Heart left ventricle (tissue), 16 donors: ENCODE data around the gene STT3B. TPM values are rescaled to one million over a fixed set of nuclear protein-coding genes. Genes with fewer than 3 reads are reported as not detected.

ENCODE experiments used
- ATAC-seq, 4 donors: fragments of 200-7000 bp; cut with Tn5 transposase; one replicate each; pipeline ENCODE4 v1.9.1; 2020 to 2022; ENCODE audit warnings: moderate library complexity in 4 of 4, mild to moderate bottlenecking in 3 of 4, moderate number of reproducible peaks in 1 of 4
- DNase-seq, 5 donors: peaks; one replicate each; pipeline ENCODE4 v3.0.0-alpha.2; 2020
- H3K27ac ChIP-seq, 12 donors: fragments of 200-600 bp; sonication (generic) in 4 of 12; one replicate each; pipeline versions ENCODE4 v1.5.0 to v1.8.0; 2016 to 2022; ENCODE audit warnings: mild to moderate bottlenecking in 2 of 12
- H3K27me3 ChIP-seq, 9 donors: fragments of 200-600 bp; sonication (generic) in 2 of 9; one replicate each; pipeline versions ENCODE4 v1.5.1 to v1.8.0; 2016 to 2022; ENCODE audit warnings: mild to moderate bottlenecking in 3 of 9
- H3K36me3 ChIP-seq, 9 donors: fragments of 200-600 bp; sonication (generic) in 2 of 9; one replicate each; pipeline versions ENCODE4 v1.5.0 to v1.8.0; 2018 to 2022; ENCODE audit warnings: mild to moderate bottlenecking in 2 of 9
- H3K4me1 ChIP-seq, 12 donors: fragments of 200-600 bp; sonication (generic) in 4 of 12; one replicate each; pipeline versions ENCODE4 v1.5.0 to v1.8.0; 2016 to 2022; ENCODE audit warnings: mild to moderate bottlenecking in 3 of 12
- H3K4me3 ChIP-seq, 12 donors: fragments of 200-600 bp; sonication (generic) in 4 of 12; one replicate each; pipeline versions ENCODE4 v1.5.0 to v1.8.0; 2017 to 2022; ENCODE audit warnings: mild to moderate bottlenecking in 9 of 12, moderate library complexity in 4 of 12
- H3K9me3 ChIP-seq, 12 donors: fragments of 200-600 bp; sonication (generic) in 4 of 12; one replicate each; pipeline versions ENCODE4 v1.5.0 to v1.8.0; 2016 to 2022; ENCODE audit warnings: mild to moderate bottlenecking in 1 of 12
- CTCF ChIP-seq, 12 donors: fragments of 200-600 bp; sonication (generic) in 4 of 12; IDR thresholded peaks; one replicate each; pipeline versions ENCODE4 v1.5.0 to v1.8.0; 2018 to 2022; ENCODE audit warnings: antibody characterized with exemption in 12 of 12, mild to moderate bottlenecking in 5 of 12
- POLR2A ChIP-seq, 2 donors: fragments of 450-650 bp; IDR thresholded peaks; one replicate each; pipeline ENCODE4 v1.6.1; 2017; ENCODE audit warnings: antibody characterized with exemption in 2 of 2, mild to moderate bottlenecking in 2 of 2, moderate library complexity in 2 of 2
- WGBS, 4 donors: extraction: QIAGEN DNeasy Blood & Tissue Kit in 2 of 4; methylation state at CpG; one replicate each; pipeline versions ENCODE4 v1.1.5 to v1.1.7; 2013 to 2018; 5-methylcytosine and 5-hydroxymethylcytosine counted together
- intact Hi-C, 10 donors: fragments of 100-400 bp; cut with DNase I; formaldehyde crosslinking; loops; one replicate each; pipeline versions ENCODE4 v1.11.1 to v1.14.2; 2022
- polyA plus RNA-seq, 2 donors: library from polyadenylated mRNA; stranded (reverse); fragments of 200-250 nt; gene quantifications; one replicate each; pipeline ENCODE4 v1.2.3, GENCODE V29; 2013
- total RNA-seq, 9 donors: library from RNA; depleted of rRNA in 2 of 9; stranded (reverse); fragments of >200 nt in 2 of 9; fragmentation: NEBNext Ultra II Directional in 3 of 9; extraction: Animal tissue kit (Norgen Biotek cat#: 25700) in 3 of 9; gene quantifications; one replicate each; pipeline versions ENCODE4 v1.1.0 to v1.2.4, GENCODE V29; 2016 to 2023
- donor health status: ischemic (EF 13 %, LVEDD 7.1; RV severe dilation, severe dysfunction).
- donor health status: healthy with polysubstance abuse.
- donor health status: DM: no; HTN: yes; CAD: no.
- donor health status: DM: no; HTN: no; CAD: no.
- donor health status: ischemic (EF 25% LVEDD 6.9; RV normal size, moderate dysfunction).
- donor health status: ischemic (EF 25% LVEDD 5.7; RV mildly dilated, moderate dysfunction).
- donor health status: healthy.
- donor health status: DM: yes; HTN: yes; CAD: no.
- donor health status: ischemic (EF 35%, LVEDD 5.7; RV mildly dilated, moderate dysfunction).
- donor health status: nonischemic (EF 11% LVEDD 7.7; RV severe dilation, severe dysfunction).
- donor health status: DM: yes; HTN: yes; CAD: no.
- donor health status: PGD.
- donor health status: ischemic (EF 29% LVEDD 5.4; RV normal size, mild dysfunction).
- donor health status: nonischemic (EF 23%, LVEDD 6.1; RV moderate dilation, normal function).

The STT3B gene
- total and polyA plus RNA-seq, 11 donors: 30.2 to 109 (median 90.4) TPM

DNA sequence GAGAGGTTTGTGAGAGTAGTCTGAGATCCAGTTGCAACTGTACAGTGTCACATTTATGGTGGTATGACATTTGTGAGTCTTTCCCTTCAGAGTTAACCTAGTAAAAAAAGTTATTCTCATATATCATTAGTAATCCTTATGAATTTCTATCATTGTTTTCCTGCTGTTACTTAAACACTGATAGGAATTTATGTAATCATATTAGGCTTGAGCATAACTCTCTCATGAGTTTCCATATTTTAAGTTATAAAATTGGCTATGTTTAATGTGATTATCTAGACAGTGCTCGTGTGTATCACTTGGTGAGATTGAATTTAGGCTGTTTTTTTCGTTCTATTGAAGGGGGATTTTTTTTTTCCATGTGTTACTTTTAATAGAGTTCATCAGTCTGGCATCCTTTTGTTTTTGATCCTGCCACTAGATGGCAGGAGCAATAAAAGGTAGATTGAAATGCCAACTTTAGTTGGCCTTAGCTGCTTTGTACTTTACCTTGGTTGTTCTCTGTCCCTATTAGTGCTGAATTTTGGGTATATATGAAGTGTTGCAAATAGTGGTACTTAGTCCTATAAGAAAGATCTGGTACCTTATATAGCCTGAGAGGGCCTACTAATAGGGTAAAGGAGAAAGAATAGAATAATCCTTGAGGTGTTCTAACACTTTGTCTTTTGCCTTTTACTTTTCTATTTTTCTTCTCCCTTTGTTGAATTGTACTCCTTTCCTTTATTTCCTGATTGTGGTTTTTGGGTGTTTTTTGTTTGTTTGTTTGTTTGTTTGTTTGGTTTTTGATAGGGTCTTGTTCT lies 17.9 kb downstream of the STT3B start:
- no peaks in the 10 kb centered on the region for H3K36me3 ChIP-seq
- no peak overlapping the region for H3K4me3 ChIP-seq
- no peak for DNase-seq
- intact Hi-C loops: loop anchor here (1.0 to 10.0 kb wide), 4 partner anchors 57 to 218 kb away; no protein-coding TSS in a partner anchor
- peaks cover 0 to 6% (median 0%) of the 10 kb centered on the region in 12 donors for H3K9me3 ChIP-seq
- no peaks in the 10 kb centered on the region for H3K27me3 ChIP-seq
- peak in 3 of 4 donors; percentile 51 to 63 (median 54) for ATAC-seq
- H3K27ac ChIP-seq: no peak overlapping the region
- TF ChIP-seq POLR2A (IDR thresholded peaks at IDR 0.05) (no peak), CTCF (IDR thresholded peaks at IDR 0.05) (peak; percentile 45 to 78 (median 68))
- H3K4me1 ChIP-seq: peaks cover 0 to 66% (median 46%) of the 10 kb centered on the region in 12 donors
- 1 to 3% (median 2%) methylated on average over 2 of the region's 2 CpGs for WGBS, 4 donors

GRCh38 chr3:31551646-31552045 lies 18.9 kb downstream of the STT3B start:
- Histone ChIP-seq H3K4me3 (no peak overlapping the region), H3K4me1 (peaks cover 0 to 56% (median 37%) of the 10 kb centered on the region in 12 donors), H3K27me3 (no peaks in the 10 kb centered on the region), H3K36me3 (no peaks in the 10 kb centered on the region), H3K27ac (no peak overlapping the region), H3K9me3 (peaks cover 0 to 6% (median 0%) of the 10 kb centered on the region in 12 donors)
- intact Hi-C loops: loop anchor here in 9 of 10 donors (5.0 to 10.0 kb wide), 3 partner anchors 56 to 216 kb away; no protein-coding TSS in a partner anchor
- TF ChIP-seq CTCF (IDR thresholded peaks at IDR 0.05) (no peak), POLR2A (IDR thresholded peaks at IDR 0.05) (no peak)
- 90 to 95% (median 92%) methylated on average over 2 of the region's 2 CpGs for WGBS, 4 donors
- ATAC-seq (no peak), DNase-seq (no peak)

GRCh38 chr3:31552103-31552502 lies 19.4 kb downstream of the STT3B start:
- no peaks in the 10 kb centered on the region for H3K36me3 ChIP-seq
- no peak overlapping the region for H3K27ac ChIP-seq
- DNase-seq (no peak), ATAC-seq (no peak)
- intact Hi-C loops: loop anchor here in 9 of 10 donors (5.0 to 10.0 kb wide), 3 partner anchors 55 to 215 kb away; no protein-coding TSS in a partner anchor
- no peaks in the 10 kb centered on the region for H3K27me3 ChIP-seq
- H3K9me3 ChIP-seq: peaks cover 0 to 6% (median 0%) of the 10 kb centered on the region in 12 donors
- H3K4me1 ChIP-seq: peaks cover 0 to 52% (median 36%) of the 10 kb centered on the region in 12 donors
- TF ChIP-seq POLR2A (IDR thresholded peaks at IDR 0.05): no peak
- no peak for TF ChIP-seq CTCF (IDR thresholded peaks at IDR 0.05)
- no peak overlapping the region for H3K4me3 ChIP-seq
- WGBS, 4 donors: 95 to 100% (median 98%) methylated on average over 1 of the region's 1 CpG

GRCh38 chr3:31553258-31553657 lies 20.5 kb downstream of the STT3B start:
- peaks cover 0 to 6% (median 0%) of the 10 kb centered on the region in 12 donors for H3K9me3 ChIP-seq
- H3K27ac ChIP-seq: no peak overlapping the region
- TF ChIP-seq CTCF (IDR thresholded peaks at IDR 0.05) (no peak), POLR2A (IDR thresholded peaks at IDR 0.05) (no peak)
- no peaks in the 10 kb centered on the region for H3K27me3 ChIP-seq
- H3K4me1 ChIP-seq: peaks cover 0 to 43% (median 30%) of the 10 kb centered on the region in 12 donors
- intact Hi-C loops: loop anchor here in 9 of 10 donors (5.0 to 10.0 kb wide), 3 partner anchors 54 to 214 kb away; no protein-coding TSS in a partner anchor
- 96 to 98% (median 97%) methylated on average over 3 of the region's 3 CpGs for WGBS, 4 donors
- no peak overlapping the region for H3K4me3 ChIP-seq
- DNase-seq: no peak
- no peaks in the 10 kb centered on the region for H3K36me3 ChIP-seq
- no peak for ATAC-seq
